Measurements from ENCODE around the gene MAGIX. TPM values are rescaled to one million over a fixed set of nuclear protein-coding genes. Genes with fewer than 3 reads are reported as not detected.
A peak's percentile ranks its signal among the peaks of the same experiment; 100 is the strongest.

The MAGIX gene
- total RNA-seq, 1 experiment from 2014 or later: 1.2 TPM

- TF ChIP-seq RORB (CRISPR knock-in tag; IDR thresholded peaks at IDR 0.05): no peak
- no peak for TF ChIP-seq NR2C2 (CRISPR knock-in tag; IDR thresholded peaks at IDR 0.05)
- no peak for TF ChIP-seq NFATC4 (CRISPR knock-in tag; IDR thresholded peaks at IDR 0.05)
Observed at GRCh38 chrX:49164589-49165360, 2.2 kb downstream of the MAGIX start (continued).

- Mint-ChIP-seq H3K4me1 (peaks cover 13% of the 10 kb centered on the region), H3K27ac (0 out of 2 replicates have a peak overlapping the region, but pooled peaks have one; percentile 58), H3K9me3 (no peaks in the 10 kb centered on the region), H3K36me3 (no peaks in the 10 kb centered on the region), H3K27me3 (ENCODE audit: low read depth) (peaks cover 65% of the 10 kb centered on the region), H3K4me3 (peak overlapping the region; percentile 66)
- ChIA-PET POLR2A (interaction anchor here (1.2 to 2.1 kb wide), 2 partner anchors 11 to 18 kb away, joined by 5 read pairs; no protein-coding TSS in a partner anchor), CTCF (interaction anchor here (0.7 to 2.9 kb wide), 11 partner anchors 9 to 269 kb away, joined by 3 to 24 read pairs (median 7); partner anchors contain the start of genes PQBP1 and TIMM17B)
- DNase-seq (ENCODE audit: low spot score) (peak; percentile 89), ATAC-seq (peak; percentile 63)
- peak; percentile 65; the same call in 1 of the 2 replicates for TF ChIP-seq FOXK1 (CRISPR knock-in tag; IDR thresholded peaks at IDR 0.05)
- no peak for TF ChIP-seq NR1H2 (CRISPR knock-in tag; IDR thresholded peaks at IDR 0.05)
- TF ChIP-seq, protein P1, sequence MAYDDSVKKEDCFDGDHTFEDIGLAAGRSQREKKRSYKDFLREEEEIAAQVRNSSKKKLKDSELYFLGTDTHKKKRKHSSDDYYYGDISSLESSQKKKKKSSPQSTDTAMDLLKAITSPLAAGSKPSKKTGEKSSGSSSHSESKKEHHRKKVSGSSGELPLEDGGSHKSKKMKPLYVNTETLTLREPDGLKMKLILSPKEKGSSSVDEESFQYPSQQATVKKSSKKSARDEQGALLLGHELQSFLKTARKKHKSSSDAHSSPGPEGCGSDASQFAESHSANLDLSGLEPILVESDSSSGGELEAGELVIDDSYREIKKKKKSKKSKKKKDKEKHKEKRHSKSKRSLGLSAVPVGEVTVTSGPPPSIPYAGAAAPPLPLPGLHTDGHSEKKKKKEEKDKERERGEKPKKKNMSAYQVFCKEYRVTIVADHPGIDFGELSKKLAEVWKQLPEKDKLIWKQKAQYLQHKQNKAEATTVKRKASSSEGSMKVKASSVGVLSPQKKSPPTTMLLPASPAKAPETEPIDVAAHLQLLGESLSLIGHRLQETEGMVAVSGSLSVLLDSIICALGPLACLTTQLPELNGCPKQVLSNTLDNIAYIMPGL (CRISPR knock-in tag; IDR thresholded peaks at IDR 0.05): 0 out of 2 replicates have a peak, but pooled peaks have one; percentile 20
- TF ChIP-seq ZNF263 (CRISPR knock-in tag; IDR thresholded peaks at IDR 0.05; ENCODE audit: low read depth): no peak
- TF ChIP-seq AFF4 (CRISPR knock-in tag; IDR thresholded peaks at IDR 0.05; ENCODE audit: borderline replicate concordance): no peak
- no peak for TF ChIP-seq GABPB1 (CRISPR knock-in tag; IDR thresholded peaks at IDR 0.05)
- TF ChIP-seq SP1 (CRISPR knock-in tag; conservative IDR thresholded peaks at IDR 0.05): peak; percentile 72
- TF ChIP-seq ELF4 (CRISPR knock-in tag; IDR thresholded peaks at IDR 0.05; ENCODE audit: low read depth): no peak
- no peak for TF ChIP-seq ZMAT4 (CRISPR knock-in tag; IDR thresholded peaks at IDR 0.05)
- TF ChIP-seq, protein P2, sequence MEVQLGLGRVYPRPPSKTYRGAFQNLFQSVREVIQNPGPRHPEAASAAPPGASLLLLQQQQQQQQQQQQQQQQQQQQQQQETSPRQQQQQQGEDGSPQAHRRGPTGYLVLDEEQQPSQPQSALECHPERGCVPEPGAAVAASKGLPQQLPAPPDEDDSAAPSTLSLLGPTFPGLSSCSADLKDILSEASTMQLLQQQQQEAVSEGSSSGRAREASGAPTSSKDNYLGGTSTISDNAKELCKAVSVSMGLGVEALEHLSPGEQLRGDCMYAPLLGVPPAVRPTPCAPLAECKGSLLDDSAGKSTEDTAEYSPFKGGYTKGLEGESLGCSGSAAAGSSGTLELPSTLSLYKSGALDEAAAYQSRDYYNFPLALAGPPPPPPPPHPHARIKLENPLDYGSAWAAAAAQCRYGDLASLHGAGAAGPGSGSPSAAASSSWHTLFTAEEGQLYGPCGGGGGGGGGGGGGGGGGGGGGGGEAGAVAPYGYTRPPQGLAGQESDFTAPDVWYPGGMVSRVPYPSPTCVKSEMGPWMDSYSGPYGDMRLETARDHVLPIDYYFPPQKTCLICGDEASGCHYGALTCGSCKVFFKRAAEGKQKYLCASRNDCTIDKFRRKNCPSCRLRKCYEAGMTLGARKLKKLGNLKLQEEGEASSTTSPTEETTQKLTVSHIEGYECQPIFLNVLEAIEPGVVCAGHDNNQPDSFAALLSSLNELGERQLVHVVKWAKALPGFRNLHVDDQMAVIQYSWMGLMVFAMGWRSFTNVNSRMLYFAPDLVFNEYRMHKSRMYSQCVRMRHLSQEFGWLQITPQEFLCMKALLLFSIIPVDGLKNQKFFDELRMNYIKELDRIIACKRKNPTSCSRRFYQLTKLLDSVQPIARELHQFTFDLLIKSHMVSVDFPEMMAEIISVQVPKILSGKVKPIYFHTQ (CRISPR knock-in tag; IDR thresholded peaks at IDR 0.05): no peak
- no peak for TF ChIP-seq USF1 (CRISPR knock-in tag; IDR thresholded peaks at IDR 0.05)
- no peak for TF ChIP-seq E2F4 (CRISPR knock-in tag; IDR thresholded peaks at IDR 0.05; ENCODE audit: borderline replicate concordance, low read depth)
- no peak for TF ChIP-seq MYBL2 (CRISPR knock-in tag; IDR thresholded peaks at IDR 0.05)
- no peak for TF ChIP-seq KAT7 (CRISPR knock-in tag; IDR thresholded peaks at IDR 0.05; ENCODE audit: borderline replicate concordance)
- TF ChIP-seq, protein P3, sequence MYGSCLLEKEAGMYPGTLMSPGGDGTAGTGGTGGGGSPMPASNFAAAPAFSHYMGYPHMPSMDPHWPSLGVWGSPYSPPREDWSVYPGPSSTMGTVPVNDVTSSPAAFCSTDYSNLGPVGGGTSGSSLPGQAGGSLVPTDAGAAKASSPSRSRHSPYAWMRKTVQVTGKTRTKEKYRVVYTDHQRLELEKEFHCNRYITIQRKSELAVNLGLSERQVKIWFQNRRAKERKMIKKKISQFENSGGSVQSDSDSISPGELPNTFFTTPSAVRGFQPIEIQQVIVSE (CRISPR knock-in tag; IDR thresholded peaks at IDR 0.05; ENCODE audit: borderline replicate concordance): no peak
- no peak for TF ChIP-seq ESRRA (CRISPR knock-in tag; IDR thresholded peaks at IDR 0.05; ENCODE audit: borderline replicate concordance)
- TF ChIP-seq, protein P4, sequence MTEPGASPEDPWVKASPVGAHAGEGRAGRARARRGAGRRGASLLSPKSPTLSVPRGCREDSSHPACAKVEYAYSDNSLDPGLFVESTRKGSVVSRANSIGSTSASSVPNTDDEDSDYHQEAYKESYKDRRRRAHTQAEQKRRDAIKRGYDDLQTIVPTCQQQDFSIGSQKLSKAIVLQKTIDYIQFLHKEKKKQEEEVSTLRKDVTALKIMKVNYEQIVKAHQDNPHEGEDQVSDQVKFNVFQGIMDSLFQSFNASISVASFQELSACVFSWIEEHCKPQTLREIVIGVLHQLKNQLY (CRISPR knock-in tag; IDR thresholded peaks at IDR 0.05): no peak
Observed at GRCh38 chrX:49165901-49166881, 3.6 kb downstream of the MAGIX start.
